ENCODE results near the gene TSPOAP1. TPM values are rescaled to one million over a fixed set of nuclear protein-coding genes. Genes with fewer than 3 reads are reported as not detected.

Gene TSPOAP1
- total and polyA plus RNA-seq, 2 of the 13 experiments (the other 11 are each of a cell fraction or from before 2014, with no cell fraction given): not detected

- TF ChIP-seq ZNF597 (CRISPR knock-in tag; IDR thresholded peaks at IDR 0.05) (no peak; the same call in 1 of the 2 replicates), TFE3 (CRISPR knock-in tag; IDR thresholded peaks at IDR 0.05) (no peak), AHDC1 (CRISPR knock-in tag; IDR thresholded peaks at IDR 0.05; ENCODE audit: borderline replicate concordance) (no peak), THAP7 (CRISPR knock-in tag; IDR thresholded peaks at IDR 0.05) (0 out of 2 replicates have a peak, but pooled peaks have one; percentile 61), STAT6 (CRISPR knock-in tag; IDR thresholded peaks at IDR 0.05; ENCODE audit: borderline replicate concordance) (no peak), SP4 (CRISPR knock-in tag; IDR thresholded peaks at IDR 0.05) (0 out of 2 replicates have a peak, but pooled peaks have one; percentile 1), ZNF503 (CRISPR knock-in tag; IDR thresholded peaks at IDR 0.05) (no peak), HOXA7 (CRISPR knock-in tag; IDR thresholded peaks at IDR 0.05) (no peak), IRF9 (CRISPR knock-in tag; IDR thresholded peaks at IDR 0.05; ENCODE audit: borderline replicate concordance) (0 out of 2 replicates have a peak, but pooled peaks have one; percentile 38), JARID2 (CRISPR knock-in tag; IDR thresholded peaks at IDR 0.05; ENCODE audit: insufficient replicate concordance) (no peak), ZNF768 (CRISPR knock-in tag; IDR thresholded peaks at IDR 0.05) (no peak)
These were observed 35.0 kb upstream of the TSPOAP1 start (continued) for GRCh38 chr17:58363457-58364185.

Measured in HepG2 (cell line).